ENCODE results near the gene NINL.

GRCh38 chr20:25574411-25574810 lies 10.9 kb downstream of the NINL start:
- peak; percentile 43 for TF ChIP-seq CTCF (IDR thresholded peaks at IDR 0.05)
- no peak for TF ChIP-seq POLR2AphosphoS5 (IDR thresholded peaks at IDR 0.05; ENCODE audit: low read depth, low read length)
- TF ChIP-seq RAD21 (IDR thresholded peaks at IDR 0.05; ENCODE audit: low read length), result peak; percentile 58
- TF ChIP-seq TAF1 (IDR thresholded peaks at IDR 0.05; ENCODE audit: borderline replicate concordance, low read depth, low read length), result no peak
- no peak for TF ChIP-seq NFIC (IDR thresholded peaks at IDR 0.05; ENCODE audit: borderline replicate concordance)
- TF ChIP-seq EZH2phosphoT487 (IDR thresholded peaks at IDR 0.05; ENCODE audit: borderline replicate concordance, low read depth), result no peak
- TF ChIP-seq MAX (IDR thresholded peaks at IDR 0.05; ENCODE audit: low read depth), result no peak

All from SK-N-SH (cell line).